ENCODE data around the gene PIGZ. TPM values are rescaled to one million over a fixed set of nuclear protein-coding genes. Genes with fewer than 3 reads are reported as not detected.

The PIGZ gene
- total RNA-seq, 2 donors from 2014 or later = 63.7 to 126 TPM

DNA sequence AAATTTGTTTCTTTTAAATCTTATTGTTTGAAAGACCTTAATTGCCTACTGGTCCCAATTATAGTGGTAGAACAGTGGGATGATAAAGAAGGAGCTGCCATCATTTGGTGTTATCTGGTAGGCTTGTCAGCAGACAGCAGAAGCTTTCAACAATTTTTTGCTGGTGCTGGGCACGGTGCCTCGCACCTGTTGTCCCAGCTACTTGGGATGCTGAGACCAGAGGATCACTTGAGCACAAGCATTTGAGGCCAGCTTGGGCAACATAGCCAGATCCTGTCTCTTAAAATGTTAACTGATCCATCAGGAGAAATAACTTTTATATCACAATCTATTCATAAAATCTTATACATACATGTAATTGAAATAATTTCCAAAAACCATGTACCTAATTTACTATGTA is 64.9 kb downstream of the PIGZ start:
- Histone ChIP-seq H3K27me3 (no peaks in the 10 kb centered on the region), H3K36me3 (peaks cover 30% of the 10 kb centered on the region), H3K27ac (no peak overlapping the region), H3K9ac (ENCODE audit: low read depth in 2 of 2, low read length in 2 of 2) (no peak overlapping the region), H3K4me3 (no peak overlapping the region), H3K9me3 (no peaks in the 10 kb centered on the region), H3K4me1 (no peaks in the 10 kb centered on the region)
- TF ChIP-seq, protein P1, sequence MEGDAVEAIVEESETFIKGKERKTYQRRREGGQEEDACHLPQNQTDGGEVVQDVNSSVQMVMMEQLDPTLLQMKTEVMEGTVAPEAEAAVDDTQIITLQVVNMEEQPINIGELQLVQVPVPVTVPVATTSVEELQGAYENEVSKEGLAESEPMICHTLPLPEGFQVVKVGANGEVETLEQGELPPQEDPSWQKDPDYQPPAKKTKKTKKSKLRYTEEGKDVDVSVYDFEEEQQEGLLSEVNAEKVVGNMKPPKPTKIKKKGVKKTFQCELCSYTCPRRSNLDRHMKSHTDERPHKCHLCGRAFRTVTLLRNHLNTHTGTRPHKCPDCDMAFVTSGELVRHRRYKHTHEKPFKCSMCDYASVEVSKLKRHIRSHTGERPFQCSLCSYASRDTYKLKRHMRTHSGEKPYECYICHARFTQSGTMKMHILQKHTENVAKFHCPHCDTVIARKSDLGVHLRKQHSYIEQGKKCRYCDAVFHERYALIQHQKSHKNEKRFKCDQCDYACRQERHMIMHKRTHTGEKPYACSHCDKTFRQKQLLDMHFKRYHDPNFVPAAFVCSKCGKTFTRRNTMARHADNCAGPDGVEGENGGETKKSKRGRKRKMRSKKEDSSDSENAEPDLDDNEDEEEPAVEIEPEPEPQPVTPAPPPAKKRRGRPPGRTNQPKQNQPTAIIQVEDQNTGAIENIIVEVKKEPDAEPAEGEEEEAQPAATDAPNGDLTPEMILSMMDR (IDR thresholded peaks at IDR 0.05) = no peak
- DNase-seq = no peak
- intact Hi-C loops (cut with DNase I) = no loop called here

DNA sequence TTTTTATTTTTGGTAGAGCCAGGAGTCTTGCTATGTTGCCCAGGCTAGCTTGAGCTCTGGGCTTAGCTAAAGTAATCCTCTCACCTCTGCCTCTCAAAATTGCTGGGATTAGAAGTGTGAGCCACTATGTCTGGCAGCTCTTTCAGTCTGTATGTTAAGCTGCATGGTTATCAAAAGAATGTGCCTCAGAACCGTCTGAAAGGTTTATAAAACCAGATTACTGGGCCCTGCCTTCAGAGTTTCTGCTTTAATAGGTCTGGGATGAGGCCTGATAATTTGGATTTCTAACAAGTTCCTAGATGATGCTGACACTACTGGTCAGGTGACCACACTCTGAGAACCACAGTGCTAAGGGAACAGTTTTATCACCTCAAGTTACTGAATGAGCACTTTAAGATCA is 66.3 kb downstream of the PIGZ start:
- no peak overlapping the region for H3K4me3 ChIP-seq
- no peaks in the 10 kb centered on the region for H3K4me1 ChIP-seq
- no peak overlapping the region for H3K27ac ChIP-seq
- TF ChIP-seq, protein P1 (IDR thresholded peaks at IDR 0.05) = no peak
- no peaks in the 10 kb centered on the region for H3K27me3 ChIP-seq
- H3K9ac ChIP-seq (ENCODE audit: low read depth in 2 of 2, low read length in 2 of 2) = no peak overlapping the region
- H3K36me3 ChIP-seq = peaks cover 30% of the 10 kb centered on the region
- DNase-seq = no peak
- intact Hi-C loops (cut with DNase I) = no loop called here
- no peaks in the 10 kb centered on the region for H3K9me3 ChIP-seq

DNA sequence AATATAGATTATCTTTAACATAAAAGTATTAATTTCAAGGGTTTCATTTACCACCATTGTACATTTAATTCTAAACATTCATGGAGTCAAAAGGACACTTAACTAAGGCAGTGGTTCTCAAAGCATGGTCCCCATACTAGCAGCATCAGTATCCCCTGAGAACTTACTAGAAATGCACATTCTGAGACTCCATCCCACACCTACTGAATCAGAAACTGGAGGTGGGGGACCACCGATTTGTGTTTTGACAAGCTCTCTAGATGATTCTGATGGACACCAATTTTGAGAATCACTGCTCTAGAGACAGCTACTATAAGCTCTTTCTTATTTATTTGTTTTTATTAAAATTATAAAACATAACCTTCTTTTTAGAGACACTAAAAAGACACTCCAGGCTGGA is 66.9 kb downstream of the PIGZ start:
- no peaks in the 10 kb centered on the region for H3K27me3 ChIP-seq
- TF ChIP-seq, protein P1 (IDR thresholded peaks at IDR 0.05) = no peak
- peaks cover 30% of the 10 kb centered on the region for H3K36me3 ChIP-seq
- H3K27ac ChIP-seq = no peak overlapping the region
- H3K4me1 ChIP-seq = no peaks in the 10 kb centered on the region
- no peak overlapping the region for H3K9ac ChIP-seq (ENCODE audit: low read depth in 2 of 2, low read length in 2 of 2)
- intact Hi-C loops (cut with DNase I) = no loop called here
- no peak for DNase-seq
- no peak overlapping the region for H3K4me3 ChIP-seq
- H3K9me3 ChIP-seq = no peaks in the 10 kb centered on the region

Other genes starting within 250 kb of the PIGZ start
- 10 to 100 TPM; 72.5 to 76.5 TPM for gene PAK2, start 229.0 kb downstream of the PIGZ start, total RNA-seq
- 10 to 100 TPM; 22.0 to 25.0 TPM for gene SENP5, start 100.9 kb downstream of the PIGZ start, total RNA-seq
- 10 to 100 TPM; 61.8 to 92.8 TPM for gene NCBP2, start 26.3 kb downstream of the PIGZ start, total RNA-seq
- gene MELTF, start 61.0 kb upstream of the PIGZ start, total RNA-seq = 10 to 100 TPM; 15.7 to 31.2 TPM